KOPT-K1 (cell line): ENCODE data around the gene FNDC3B.

Experiments
- H3K27ac ChIP-seq: fragments of 200-600 bp; sonication (generic); 2 replicates; pipeline ENCODE4 v1.5.1; 2016; ENCODE audit warnings: antibody characterized with exemption, mild to moderate bottlenecking, low read depth, low read length; ENCODE audit not compliant: poor library complexity, severe bottlenecking
- H3K36me3 ChIP-seq: fragments of 200-600 bp; sonication (generic); 2 replicates; pipeline ENCODE4 v1.5.1; 2017; ENCODE audit warnings: antibody characterized with exemption, mild to moderate bottlenecking, low read length, moderate library complexity; ENCODE audit not compliant: insufficient read depth
- H3K9me3 ChIP-seq: fragments of 200-600 bp; sonication (generic); 2 replicates; pipeline ENCODE4 v1.5.1; 2017; ENCODE audit warnings: antibody characterized with exemption, low read length, mild to moderate bottlenecking; ENCODE audit not compliant: insufficient read depth, poor library complexity, severe bottlenecking

The FNDC3B gene

DNA sequence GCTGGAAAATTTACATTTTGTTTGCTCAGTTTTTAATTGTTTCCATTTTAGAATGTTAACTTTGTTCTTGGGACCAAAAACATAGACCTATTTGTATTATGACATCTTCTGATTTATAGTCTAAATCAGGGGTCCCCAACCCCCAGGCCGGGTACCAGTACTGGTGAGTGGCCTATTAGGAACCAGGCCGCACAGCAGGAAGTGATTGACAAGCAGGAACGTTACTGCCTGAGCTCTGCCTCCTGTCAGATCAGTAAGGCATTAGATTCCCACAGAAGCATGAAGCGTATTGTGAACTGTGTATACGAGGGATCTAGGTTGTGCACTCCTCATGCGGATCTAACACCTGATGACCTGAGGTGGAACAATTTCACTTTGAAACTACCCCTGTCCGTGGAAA lies 357.0 kb downstream of the FNDC3B start:
- Histone ChIP-seq H3K9me3 (no peaks in the 10 kb centered on the region), H3K36me3 (no peaks in the 10 kb centered on the region), H3K27ac (no peak overlapping the region)

DNA sequence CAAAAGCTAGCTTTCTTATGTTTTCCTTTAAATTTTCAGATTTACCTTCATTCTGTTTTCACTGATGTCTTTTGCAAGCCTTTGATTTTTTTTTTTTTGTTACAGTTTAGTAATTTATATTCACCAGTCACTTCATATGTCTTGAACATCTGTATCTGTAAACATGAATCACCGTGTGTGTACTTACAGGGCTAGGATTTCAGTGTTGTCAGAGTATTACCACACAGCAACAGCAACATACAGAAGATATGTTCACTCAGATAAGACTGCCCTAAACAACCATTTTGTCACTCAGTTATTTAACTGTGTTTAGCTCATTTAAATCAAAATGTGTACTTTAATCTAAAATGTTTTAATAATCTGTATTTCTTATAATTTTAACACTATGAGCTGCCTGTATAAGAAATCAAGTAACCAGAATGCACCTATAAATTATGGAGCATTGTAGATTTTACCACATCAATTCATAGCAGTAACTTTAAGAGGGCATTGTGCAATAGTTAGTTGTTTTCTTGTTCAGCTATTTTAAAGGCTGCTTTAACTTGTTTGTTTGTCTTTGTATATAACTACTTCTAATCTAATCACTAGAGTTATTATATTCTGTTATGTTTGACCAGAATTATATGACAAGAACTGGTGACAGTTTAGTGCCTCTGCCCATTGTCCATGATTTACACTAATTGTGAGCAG lies 358.5 kb downstream of the FNDC3B start:
- Histone ChIP-seq H3K9me3 (no peaks in the 10 kb centered on the region), H3K27ac (no peak overlapping the region), H3K36me3 (no peaks in the 10 kb centered on the region)

DNA sequence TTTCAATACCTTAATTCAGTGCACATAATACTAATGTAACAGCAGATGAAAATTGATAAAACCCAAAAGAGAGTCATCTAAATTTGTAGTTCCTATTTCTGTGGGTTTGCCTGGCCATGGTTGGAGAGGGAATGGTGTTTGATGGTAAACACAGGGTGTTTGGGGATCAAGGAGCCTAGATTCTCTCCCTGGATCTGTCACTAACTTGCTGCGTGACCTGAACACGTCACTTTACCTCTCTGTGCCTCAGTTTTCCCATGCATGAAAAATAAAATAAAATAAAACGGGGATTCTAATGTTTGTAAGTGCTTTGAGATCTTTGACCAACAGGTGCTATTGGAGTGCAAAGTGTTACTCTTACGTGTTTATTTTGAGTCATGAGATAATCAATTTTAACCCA lies 359.1 kb downstream of the FNDC3B start:
- no peaks in the 10 kb centered on the region for H3K9me3 ChIP-seq
- H3K27ac ChIP-seq, result no peak overlapping the region
- no peaks in the 10 kb centered on the region for H3K36me3 ChIP-seq

DNA sequence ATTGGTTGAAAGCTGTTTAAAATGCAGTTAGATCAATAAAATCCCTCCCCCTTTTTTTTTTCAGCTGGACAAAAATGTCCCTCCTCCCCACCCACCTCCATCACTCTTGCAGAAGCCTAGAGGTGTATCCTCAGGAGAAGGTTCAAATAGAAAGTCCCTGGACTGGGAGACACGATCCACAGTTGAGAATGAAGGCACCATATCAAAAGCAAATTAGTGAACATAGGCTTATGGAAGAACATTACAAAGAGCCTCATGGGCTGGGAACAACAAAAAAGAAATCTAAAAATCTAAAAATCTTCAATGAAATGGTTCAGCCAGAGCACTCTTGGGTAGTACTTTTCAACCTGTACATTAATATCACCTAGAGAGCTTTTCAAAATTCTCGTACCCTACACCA lies 362.7 kb downstream of the FNDC3B start:
- no peaks in the 10 kb centered on the region for H3K9me3 ChIP-seq
- no peak overlapping the region for H3K27ac ChIP-seq
- no peaks in the 10 kb centered on the region for H3K36me3 ChIP-seq

DNA sequence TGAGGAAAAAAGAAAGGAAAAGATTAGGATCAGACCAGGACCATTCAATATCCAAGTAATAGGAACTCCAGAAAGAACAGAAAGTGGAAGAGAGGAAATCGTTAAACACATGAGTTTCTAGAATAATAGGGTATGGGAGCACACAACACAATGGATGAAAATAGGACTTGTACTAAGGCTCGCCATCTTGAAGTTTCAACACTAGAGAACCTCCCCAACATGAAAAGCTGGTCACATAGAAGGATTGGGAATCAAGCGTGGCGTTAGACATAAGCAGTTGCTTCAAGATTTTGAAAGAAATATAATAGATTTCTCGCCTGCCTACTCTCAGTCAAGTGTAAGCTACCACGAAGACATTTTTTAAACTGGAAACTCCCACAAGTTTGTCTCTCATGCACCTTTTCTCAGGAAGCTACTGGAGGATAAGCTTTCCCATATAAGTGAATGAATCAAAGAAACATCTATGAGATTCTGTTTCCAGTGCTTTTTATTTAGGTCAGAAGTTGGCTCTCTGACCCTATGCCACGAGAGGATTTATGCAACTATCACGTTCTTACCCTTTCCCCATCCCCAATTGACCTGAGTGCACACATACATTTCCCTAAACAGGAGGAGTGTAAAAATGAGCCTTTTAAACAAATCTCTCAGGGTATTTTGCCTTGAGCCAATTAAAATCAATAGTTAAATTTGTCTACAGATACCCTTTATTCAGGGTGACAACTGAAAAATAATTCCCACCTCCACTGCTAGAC lies 363.7 kb downstream of the FNDC3B start:
- Histone ChIP-seq H3K9me3 (no peaks in the 10 kb centered on the region), H3K36me3 (no peaks in the 10 kb centered on the region), H3K27ac (no peak overlapping the region)

DNA sequence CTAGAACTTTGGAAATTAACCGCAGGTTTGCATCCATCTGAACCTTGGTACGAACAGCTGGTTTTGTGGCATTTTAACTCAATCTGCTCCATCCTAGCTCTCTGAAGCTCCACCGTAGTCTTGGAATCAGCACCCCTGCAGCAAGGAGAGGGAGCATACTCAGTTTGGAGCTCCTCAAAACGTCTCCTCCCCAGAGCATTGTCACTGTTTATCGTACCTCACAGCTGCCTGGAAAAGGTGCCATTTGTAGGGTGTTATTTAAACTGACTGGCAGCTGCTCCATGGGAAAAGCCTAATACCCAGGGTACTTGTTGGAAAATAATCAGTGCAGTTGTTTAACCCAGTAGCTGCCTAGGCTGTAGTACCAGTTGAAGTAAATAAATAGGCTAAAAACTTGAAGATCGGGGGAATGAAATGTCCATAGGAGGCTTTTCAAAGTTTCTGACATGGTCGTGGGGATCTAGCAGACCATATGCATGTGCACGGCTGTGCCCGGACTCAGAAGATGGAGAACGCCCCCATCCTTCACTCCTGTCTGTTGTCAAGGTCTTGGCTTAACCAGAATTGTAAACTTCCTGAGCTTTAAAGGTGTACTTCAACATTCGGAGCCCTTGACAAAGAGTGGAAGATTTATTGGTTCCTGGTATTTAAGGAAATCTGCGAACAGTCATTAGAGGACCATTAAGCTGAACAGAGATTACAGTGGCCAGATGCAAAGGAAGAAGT lies 365.0 kb downstream of the FNDC3B start:
- Histone ChIP-seq H3K36me3 (no peaks in the 10 kb centered on the region), H3K27ac (no peak overlapping the region), H3K9me3 (no peaks in the 10 kb centered on the region)

DNA sequence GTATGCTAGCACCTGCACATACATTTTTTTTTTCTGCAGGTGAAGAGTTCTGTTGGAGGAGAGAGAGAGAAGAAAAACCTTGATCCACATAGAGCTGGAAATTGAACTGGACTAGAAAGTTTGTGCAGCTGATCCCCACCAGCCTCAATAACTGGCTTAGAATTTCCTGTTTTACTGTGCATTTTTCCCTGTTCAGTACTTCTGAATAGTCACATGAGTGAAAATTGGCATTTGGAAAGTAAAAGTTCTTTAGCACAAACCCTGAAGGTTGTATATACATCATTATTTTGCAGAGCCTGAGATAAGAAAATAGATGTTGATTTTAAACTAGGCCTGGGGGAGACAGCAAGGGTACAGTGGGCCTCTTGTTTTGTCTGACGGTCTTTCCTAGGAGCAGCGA lies 366.5 kb downstream of the FNDC3B start:
- Histone ChIP-seq H3K9me3 (no peaks in the 10 kb centered on the region), H3K27ac (no peak overlapping the region), H3K36me3 (no peaks in the 10 kb centered on the region)

DNA sequence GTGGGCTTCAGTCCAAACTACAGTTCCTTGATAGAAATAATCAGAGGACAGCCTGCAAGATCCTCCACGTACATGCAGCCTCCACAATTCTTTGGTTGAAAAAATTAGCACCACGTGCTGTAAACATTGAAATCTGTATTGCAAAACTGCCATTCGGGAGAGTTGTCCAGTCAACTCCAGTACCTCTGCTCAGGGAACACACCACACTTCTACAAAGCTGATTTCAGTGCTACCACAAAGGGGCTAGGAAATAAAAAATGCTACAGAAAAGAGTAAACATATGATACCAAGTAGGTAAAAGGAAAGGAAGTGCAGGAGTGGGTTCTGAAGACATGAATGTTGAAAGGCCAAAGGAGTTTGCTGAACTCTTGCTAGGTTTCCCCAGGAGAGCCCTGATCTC lies 368.5 kb downstream of the FNDC3B start:
- no peaks in the 10 kb centered on the region for H3K9me3 ChIP-seq
- no peak overlapping the region for H3K27ac ChIP-seq
- no peaks in the 10 kb centered on the region for H3K36me3 ChIP-seq

DNA sequence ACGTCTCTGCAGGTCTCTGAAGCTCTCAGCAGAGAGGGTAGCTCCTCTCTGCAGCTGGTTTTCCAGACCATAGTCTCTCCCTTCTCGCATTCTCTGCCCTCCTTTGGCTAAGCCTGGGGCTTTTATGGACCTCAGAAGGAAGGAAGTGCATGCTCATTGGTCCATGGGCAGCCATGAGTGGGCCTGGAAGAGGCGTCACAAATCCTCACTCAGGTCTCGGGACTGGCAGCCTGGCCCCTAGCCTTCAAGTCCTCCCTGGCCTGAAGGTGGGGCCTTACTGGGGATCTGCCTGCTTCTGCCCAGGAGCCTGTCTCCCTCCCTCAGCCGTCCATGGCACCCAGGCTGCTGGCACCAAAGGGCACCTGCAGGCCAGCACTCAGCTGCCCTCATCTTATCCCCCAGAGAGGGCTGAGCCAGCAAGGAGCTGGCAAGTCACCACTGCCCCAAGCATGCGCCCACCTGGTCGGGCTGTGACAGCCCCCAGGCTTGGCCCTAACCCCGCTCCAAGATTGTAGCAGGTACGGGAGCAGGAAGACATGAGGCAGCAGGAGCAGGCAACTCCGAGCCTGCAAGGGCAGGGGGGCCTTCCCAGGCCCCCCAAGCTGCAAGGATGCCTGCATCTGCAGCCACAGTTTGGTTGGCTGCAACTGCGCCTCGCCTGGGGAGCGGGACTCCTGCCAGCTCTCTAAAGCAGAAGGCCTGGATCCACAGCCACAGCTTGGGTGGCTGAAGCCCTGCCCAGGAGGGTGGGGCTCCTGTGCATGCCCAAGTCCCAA lies 371.5 kb downstream of the FNDC3B start:
- Histone ChIP-seq H3K9me3 (no peaks in the 10 kb centered on the region), H3K27ac (no peak overlapping the region), H3K36me3 (no peaks in the 10 kb centered on the region)

DNA sequence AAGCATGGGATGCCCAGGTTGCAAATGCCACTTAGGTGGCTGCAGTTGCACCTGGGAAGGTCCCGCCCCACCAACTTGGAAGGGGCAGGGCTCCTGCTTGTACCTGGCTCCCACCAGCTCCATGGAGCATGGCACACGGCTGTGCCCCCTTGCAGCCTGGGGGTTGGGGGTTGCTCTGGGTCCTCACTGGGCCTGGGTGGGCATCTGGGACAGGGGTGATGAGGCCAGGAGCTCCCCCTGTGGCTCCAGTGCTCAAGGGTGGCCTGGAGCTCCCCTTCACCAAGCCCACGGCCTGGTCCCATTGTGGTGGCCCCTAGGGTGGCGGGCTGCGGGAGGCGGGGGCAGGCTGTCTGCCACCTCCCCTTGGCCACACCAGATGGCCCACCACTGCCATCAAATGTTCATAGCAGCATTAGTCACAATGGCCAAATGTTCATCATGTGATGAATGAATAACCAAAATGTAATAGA lies 372.1 kb downstream of the FNDC3B start:
- Histone ChIP-seq H3K36me3 (no peaks in the 10 kb centered on the region), H3K27ac (no peak overlapping the region), H3K9me3 (no peaks in the 10 kb centered on the region)

DNA sequence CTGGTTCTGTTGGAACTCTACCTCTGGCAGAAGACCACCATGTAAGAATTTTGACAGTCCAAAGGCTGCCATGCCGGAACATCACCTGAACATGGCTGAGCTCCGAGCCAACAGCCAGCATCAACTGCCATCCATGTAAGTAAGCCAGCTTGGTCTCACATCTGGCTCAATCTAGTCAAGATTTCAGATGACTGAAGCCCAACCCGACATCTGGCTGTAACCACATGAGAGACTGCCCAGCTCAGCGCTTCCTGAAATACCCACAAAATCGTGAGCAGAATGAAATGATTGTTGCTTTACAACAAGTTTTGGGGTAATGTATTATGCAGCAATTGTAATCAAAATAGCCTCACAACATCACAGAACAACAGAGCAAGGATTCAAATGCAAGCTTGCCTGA lies 375.9 kb downstream of the FNDC3B start:
- Histone ChIP-seq H3K9me3 (no peaks in the 10 kb centered on the region), H3K27ac (no peak overlapping the region), H3K36me3 (no peaks in the 10 kb centered on the region)

DNA sequence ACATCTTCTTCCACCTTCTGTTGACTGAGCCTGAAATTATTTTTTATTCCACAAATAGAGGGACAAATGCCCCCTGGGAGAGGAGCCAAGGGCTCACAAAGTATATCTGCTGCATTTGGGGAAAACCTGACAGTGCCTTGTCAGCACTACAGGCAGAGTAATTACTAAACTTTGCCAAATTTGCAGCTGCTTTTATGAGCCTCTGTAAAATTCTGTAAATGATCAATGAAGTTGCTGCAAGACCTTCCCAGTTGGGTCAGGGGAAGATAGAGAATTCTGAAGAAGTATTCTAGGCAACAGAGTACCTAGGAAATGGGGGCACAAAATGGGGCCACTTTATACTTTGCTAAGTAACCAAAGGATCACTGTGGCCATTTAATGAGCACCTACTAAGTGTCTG lies 398.3 kb downstream of the FNDC3B start:
- no peak overlapping the region for H3K27ac ChIP-seq
- H3K36me3 ChIP-seq, result no peaks in the 10 kb centered on the region
- H3K9me3 ChIP-seq, result peaks cover 13% of the 10 kb centered on the region

DNA sequence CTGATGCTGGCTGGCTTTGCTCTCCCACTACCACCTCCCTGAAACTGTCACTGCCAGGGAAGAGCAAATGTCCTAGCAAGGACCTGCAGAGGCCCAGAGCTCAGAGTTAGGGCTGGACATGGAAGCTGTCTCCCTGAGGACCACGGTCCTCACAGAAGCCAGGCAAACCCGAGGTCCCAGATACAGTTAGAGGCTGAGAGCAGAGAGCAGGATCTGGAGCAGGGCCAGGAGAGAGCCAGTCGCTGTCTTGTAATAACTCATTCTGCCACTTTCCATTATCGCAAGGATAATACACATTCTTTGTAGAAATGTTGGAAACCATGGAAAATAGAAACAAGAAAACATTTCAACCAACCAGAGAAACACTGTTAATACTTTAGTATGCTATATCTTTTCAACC lies 398.8 kb downstream of the FNDC3B start:
- no peak overlapping the region for H3K27ac ChIP-seq
- no peaks in the 10 kb centered on the region for H3K36me3 ChIP-seq
- peaks cover 8% of the 10 kb centered on the region for H3K9me3 ChIP-seq

DNA sequence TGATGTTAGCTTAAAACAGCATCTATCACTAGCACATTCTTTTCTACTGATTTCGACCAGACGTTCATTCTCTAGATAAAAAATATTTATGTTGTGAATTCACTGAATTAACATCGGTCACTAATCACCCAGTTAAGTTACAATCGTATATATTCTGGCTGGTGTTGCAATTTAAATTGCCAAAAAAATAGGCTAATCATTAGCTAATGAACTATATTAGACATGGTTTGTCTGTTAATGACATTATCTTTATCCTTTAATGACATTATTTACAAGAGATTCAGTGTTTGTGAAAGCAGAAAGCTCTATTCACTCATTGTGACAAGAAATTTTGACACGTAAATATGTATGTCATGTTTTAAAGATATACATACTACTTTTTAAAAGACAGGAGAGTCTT lies 402.2 kb downstream of the FNDC3B start:
- H3K9me3 ChIP-seq, result no peaks in the 10 kb centered on the region
- no peaks in the 10 kb centered on the region for H3K36me3 ChIP-seq
- H3K27ac ChIP-seq, result no peak overlapping the region

DNA sequence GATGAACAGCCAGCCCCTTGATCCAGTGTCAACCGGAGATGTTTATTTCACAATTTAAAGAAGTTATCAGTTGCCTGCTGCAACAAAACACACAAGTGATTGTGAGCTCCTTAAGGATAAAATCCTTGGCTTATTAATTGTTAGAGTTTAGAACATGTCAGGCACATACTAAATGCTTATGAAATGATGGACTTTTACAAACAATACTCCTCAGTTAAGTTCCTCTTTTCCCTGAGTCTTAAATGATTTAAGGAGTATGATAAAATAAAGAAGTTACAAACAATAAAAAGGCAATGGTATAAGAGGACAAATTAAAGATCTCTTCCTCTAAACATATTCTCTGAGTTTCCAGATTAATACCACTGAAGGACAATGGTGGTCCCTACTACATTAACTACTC lies 403.2 kb downstream of the FNDC3B start:
- H3K36me3 ChIP-seq, result no peaks in the 10 kb centered on the region
- H3K27ac ChIP-seq, result no peak overlapping the region
- peaks cover 2% of the 10 kb centered on the region for H3K9me3 ChIP-seq
